Astrocyte of the hippocampus (primary cell): Measurements from ENCODE around the gene EPHA3.
A peak's percentile ranks its signal among the peaks of the same experiment; 100 is the strongest.

Source experiments
- DNase-seq: peaks from one replicate; pipeline ENCODE4 v3.0.0; 2011; ENCODE audit warnings: low read depth, low spot score

EPHA3 gene

GRCh38 chr3:89360156-89360555, 252.7 kb downstream of the EPHA3 start:
- DNase-seq, result peak; percentile 51

DNA sequence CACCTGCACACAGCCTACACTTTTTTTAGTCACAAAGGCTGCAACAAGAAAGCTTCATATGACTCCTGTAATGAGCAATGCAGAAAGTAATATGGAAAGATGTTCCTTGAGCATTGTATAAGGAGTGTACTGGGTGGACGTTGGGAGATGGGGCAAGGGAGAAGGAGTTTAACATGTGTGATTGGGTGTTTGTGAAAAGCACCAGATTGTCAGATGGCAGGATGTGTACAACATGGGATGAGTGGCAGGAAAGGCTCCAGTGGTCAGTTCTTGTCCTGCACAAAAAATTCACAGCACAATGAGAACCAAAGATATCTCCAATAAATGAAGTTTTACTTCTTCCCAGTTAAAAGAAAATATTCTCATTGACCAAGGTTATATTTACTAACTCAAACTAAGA, 255.1 kb downstream of the EPHA3 start:
- DNase-seq, result no peak

GRCh38 chr3:89363171-89363570, 255.8 kb downstream of the EPHA3 start:
- DNase-seq, result no peak

- DNase-seq, result no peak
These were observed 256.9 kb downstream of the EPHA3 start for GRCh38 chr3:89364314-89364713.

- no peak for DNase-seq
These were observed 259.7 kb downstream of the EPHA3 start for GRCh38 chr3:89367166-89367565.

DNA sequence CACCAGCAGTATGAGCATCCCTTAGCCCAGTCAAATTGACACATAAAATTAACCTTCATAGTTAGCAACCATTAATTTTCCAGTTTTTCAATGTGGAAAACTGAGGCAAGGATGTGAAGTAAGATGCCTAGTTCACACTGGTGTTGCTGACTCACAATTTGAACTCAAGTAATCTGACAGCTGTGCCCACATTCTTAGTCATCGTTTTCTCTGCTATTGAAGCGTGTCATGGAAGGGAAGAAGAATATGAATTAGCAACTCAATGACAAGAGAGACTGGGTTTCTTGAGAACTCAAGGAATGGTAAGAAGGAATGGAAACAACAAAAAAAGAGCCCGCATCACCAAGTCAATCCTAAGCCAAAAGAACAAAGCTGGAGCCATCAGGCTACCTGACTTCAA, 261.4 kb downstream of the EPHA3 start:
- no peak for DNase-seq

GRCh38 chr3:89372456-89372855, 265.0 kb downstream of the EPHA3 start:
- DNase-seq, result peak; percentile 41

- no peak for DNase-seq
These were observed 266.0 kb downstream of the EPHA3 start for GRCh38 chr3:89373434-89373833.

GRCh38 chr3:89375451-89375850, 268.0 kb downstream of the EPHA3 start:
- peak; percentile 11 for DNase-seq

DNA sequence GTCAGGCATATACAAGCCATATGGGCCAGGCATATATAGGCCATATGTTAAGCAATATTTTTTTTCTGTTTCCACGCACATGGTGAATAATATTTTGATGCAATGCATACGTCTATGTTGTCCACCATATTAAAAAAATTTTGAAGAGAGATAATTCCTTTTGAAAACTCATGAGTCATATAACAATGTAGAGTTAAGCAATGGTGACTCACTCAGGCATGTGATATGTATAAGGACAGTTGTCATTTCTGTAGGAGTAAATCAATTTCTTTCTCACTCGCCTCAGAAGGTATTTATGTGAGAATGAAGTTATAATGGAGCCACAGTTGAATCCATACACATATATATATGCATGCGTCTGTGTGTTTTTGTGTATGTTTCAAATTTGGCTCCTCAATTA, 272.6 kb downstream of the EPHA3 start:
- DNase-seq, result no peak

GRCh38 chr3:89392991-89393390, 285.6 kb downstream of the EPHA3 start:
- DNase-seq, result no peak

- DNase-seq, result no peak
These were observed 288.0 kb downstream of the EPHA3 start for GRCh38 chr3:89395456-89395855.

DNA sequence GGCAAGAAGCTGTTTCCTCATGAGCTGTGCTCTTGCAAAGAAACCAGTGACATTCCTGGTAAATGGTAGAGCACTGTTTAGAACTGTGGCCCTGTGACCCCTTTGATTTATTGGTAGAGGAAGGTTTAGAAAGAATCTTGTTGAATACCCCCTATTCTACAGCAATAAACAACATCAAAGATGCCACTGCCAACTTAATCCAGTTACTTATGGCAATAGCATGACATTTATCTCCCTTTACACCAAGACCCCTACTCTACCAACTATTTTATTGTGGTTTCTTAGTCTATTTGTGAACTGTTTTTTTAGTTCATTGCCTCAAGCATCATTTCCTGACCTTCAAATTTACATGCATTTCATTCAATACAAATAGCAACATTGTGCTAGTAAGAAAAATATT, 288.6 kb downstream of the EPHA3 start:
- no peak for DNase-seq

- DNase-seq, result peak; percentile 28
These were observed 294.6 kb downstream of the EPHA3 start for GRCh38 chr3:89402051-89402450.

GRCh38 chr3:89405176-89405575, 297.8 kb downstream of the EPHA3 start:
- DNase-seq, result peak; percentile 8

DNA sequence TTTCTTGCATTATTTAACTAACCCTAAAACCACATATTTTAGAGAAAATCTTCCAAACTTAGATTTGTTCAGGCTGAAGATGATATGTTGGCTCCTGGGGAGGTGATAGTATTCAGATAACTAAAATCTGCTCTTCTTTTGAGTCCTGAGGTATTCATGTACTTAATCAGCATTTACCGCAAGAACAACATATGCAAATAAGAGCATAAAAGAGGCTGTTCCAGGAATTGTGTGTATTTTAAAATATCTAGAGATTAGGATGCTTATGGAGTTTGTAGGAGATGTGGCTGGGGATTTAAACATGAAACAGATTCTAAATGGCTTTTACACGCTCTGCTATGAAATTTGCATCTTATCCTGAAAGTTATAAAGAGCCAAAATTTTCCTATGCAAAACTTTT, 298.2 kb downstream of the EPHA3 start:
- DNase-seq, result no peak

- DNase-seq, result no peak
These were observed 303.8 kb downstream of the EPHA3 start for GRCh38 chr3:89411201-89411600.

- DNase-seq, result no peak
These were observed 306.8 kb downstream of the EPHA3 start for GRCh38 chr3:89414270-89414669.

GRCh38 chr3:89419647-89420241, 312.3 kb downstream of the EPHA3 start:
- peak; percentile 44 for DNase-seq

- DNase-seq, result no peak
These were observed 318.6 kb downstream of the EPHA3 start for GRCh38 chr3:89426060-89426459.

- peak; percentile 52 for DNase-seq
These were observed 327.4 kb downstream of the EPHA3 start for GRCh38 chr3:89434621-89435380.

GRCh38 chr3:89436846-89437245, 329.4 kb downstream of the EPHA3 start:
- no peak for DNase-seq

DNA sequence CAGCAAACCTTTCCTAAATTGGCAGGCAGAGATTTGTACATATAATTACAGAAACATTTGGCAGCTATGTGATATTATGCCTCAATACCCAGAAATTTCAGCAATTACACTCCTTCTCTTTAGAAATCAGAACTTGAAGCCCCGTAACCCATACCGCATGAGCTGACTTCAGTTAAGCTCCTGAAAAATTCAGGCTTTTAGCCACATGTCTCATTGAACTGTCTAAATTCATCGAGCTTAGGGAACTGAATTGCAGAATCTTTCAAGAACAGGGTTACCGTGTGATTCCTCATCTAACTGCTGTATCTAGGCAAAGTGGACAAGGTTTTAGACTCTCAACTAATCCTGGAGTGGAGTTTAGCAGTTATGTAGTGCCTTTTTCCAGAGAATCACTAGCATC, 333.0 kb downstream of the EPHA3 start:
- DNase-seq, result peak; percentile 32
